ENCODE data around the gene NIM1K. TPM values are rescaled to one million over a fixed set of nuclear protein-coding genes. Genes with fewer than 3 reads are reported as not detected.
"Not testable (repeated sequence)": the region's sequence is repeated elsewhere in the genome, so short reads cannot be mapped to it uniquely, and the experiment has no call there.

Gene NIM1K
- total RNA-seq, 1 experiment from 2014 or later, result 2.0 TPM

DNA sequence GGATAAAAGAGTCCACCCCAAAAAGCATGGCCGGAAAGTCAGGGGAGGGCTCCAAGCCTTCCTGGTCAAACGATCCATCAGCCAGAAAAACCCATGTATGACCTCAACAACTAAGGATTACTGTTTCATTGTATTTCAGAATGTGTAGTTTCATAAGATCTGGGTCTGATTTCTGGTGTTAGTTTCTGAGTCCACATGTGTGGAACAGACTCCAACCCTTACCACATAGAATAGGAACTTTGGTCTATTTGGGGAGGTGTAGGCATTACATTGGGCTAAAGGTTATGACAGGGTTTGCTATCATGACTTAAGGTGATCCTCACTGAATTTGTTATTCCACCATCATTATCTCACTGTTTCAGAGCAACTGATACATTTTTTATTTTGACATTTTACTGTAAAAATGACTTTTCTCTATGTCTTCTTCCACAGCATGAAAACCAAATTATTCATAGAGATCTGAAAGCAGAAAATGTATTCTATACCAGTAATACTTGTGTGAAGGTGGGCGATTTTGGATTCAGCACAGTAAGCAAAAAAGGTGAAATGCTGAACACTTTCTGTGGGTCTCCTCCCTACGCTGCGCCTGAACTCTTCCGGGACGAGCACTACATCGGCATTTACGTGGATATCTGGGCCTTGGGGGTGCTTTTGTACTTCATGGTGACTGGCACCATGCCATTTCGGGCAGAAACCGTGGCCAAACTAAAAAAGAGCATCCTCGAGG is 87.7 kb downstream of the NIM1K start:
- DNase-seq (ENCODE audit: low read depth), result no peak

GRCh38 chr5:43281840-43282658 is 90.0 kb downstream of the NIM1K start:
- peak; percentile 10 for DNase-seq (ENCODE audit: low read depth)

GRCh38 chr5:43286623-43287022 is 94.6 kb downstream of the NIM1K start:
- DNase-seq (ENCODE audit: low read depth), result no peak

DNA sequence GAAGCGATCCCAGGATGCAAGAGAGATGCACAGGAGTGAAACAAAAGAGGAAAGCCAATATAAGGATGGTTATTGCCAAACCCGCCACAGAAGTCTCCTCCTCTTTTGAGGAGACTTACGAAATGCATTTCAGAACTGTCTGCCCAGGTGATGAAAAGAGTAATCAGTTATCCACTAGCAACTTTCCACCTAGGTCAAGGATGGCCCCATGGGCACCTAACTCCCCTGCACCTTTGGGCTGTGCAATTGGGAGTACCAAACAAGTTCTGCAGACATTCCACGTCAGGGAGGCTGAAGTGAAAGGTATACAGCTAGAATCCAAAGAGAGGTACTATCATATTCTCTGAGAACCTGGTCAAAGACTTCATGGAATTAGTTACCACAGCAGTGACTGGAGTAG is 95.5 kb downstream of the NIM1K start:
- DNase-seq (ENCODE audit: low read depth), result no peak

DNA sequence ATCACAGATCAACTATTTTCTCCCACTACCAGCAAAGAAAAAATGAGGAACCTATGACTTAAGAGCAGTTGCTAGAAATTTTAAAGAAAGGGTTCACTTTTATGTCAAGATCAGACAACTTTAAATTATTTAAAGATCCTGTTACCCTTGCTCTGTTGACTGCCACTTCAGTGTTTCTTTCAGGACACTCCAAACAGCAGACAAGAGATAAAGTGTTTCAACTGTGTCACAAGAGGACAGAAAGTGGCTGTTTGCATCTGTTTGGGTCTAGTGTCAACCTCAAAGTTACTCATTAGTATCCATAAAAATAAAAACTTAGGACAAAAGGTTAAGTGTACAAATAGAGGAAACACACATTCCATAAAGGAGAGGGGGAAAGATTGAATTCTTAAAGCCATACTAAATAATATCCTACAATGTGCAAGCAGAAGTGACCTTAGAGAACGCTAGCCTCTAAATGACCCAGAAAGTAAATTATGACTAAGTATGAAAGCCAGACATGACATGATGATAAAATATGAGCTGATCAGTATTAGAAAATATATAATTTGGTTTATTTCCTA is 96.3 kb downstream of the NIM1K start:
- no peak for DNase-seq (ENCODE audit: low read depth)

DNA sequence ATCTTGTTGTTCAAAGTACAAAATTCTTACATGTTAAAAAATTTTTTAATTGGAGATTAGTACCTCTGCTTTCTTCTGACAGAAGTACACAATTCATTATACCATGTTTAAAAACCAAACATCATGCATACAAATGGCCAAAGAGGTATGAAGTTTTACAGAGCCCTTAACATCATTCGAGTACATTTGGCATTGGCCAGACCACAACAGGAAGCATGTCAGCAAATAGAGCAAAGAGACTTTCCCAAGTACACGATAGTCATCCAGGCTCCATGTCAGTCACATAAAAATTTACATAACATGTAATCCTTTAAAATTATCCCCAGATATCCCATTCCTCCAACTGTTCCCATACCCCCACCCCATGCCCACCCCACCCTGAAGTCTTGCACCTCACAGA is 98.7 kb downstream of the NIM1K start:
- no peak for DNase-seq (ENCODE audit: low read depth)

DNA sequence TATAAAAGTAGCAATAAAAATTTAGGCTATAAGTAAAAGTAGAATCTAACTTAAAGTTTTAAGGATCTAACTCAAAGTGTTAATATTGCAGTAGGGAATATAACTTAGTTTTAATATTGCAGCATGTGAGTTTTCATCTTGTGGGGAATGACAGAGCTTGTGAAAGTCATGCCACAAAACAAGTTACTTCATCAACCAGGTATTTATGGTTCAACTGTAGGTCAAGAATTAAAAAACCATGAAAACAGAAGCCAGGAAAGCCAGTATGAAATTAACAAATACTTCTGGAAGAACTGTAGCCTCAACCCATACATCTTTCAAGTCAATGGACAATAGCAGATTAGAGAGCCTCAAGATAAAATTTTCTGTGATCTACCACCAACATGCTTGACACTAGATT is 102.2 kb downstream of the NIM1K start:
- peak; percentile 34 for DNase-seq (ENCODE audit: low read depth)

DNA sequence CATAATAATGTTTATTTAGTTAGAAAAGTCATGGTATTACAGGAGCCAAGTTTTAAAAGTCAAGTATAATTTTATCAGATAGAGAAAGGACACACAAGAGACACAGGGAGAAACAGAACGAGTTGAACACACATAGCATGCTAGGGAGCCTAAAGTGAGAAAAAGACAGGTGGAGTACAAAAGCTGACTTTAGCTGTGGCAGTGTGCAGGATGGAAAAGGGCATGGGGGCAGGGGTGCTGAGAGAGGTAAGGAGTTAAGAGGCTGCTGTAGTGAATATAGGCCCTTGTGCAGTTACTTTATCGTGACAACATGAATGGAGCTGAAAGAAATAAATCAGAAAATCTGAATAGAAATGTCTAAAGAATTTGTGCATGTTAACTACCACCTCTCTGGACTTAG is 103.2 kb downstream of the NIM1K start:
- no peak for DNase-seq (ENCODE audit: low read depth)

DNA sequence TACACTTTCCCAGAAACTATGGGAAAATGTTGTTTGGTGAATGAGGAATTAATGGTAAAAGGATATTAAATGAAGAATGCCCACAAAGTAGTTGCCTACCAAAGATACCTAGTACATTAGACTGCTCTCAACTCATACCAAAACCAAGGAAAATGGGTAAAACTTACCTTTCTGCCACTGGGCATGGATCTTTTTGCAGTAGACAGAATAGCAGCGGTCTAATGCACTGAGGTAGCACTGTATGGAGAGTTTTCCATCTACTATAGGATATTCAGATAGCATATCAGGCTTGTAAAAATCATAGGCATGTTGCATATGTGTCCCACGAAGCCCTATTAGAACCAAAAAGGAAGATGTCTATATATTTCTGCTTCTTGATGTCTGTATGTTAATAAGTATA is 104.8 kb downstream of the NIM1K start:
- no peak for DNase-seq (ENCODE audit: low read depth)

DNA sequence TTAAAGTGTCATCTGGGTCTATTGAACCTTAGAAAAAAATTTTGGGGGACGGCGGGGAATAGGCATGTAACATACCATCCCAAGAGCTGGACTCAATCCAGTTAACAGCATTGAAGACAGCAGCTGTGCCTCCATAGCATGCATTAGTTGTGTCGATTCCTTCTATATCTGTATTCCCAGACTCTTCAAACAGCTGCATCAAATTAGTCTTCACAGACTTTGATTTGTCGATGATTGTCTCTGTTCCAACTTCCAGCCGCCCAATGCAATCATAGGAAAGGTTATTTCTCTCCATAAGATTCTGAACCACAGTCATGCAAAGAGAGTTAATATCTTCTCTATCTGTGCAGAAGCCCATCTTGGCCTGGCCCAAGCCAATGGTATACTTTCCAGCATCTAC is 106.4 kb downstream of the NIM1K start:
- no peak for DNase-seq (ENCODE audit: low read depth)

- no peak for DNase-seq (ENCODE audit: low read depth)
Measured at GRCh38 chr5:43300112-43300511, 108.1 kb downstream of the NIM1K start.

- DNase-seq (ENCODE audit: low read depth), result no peak
Measured at GRCh38 chr5:43301653-43302091, 109.6 kb downstream of the NIM1K start.

GRCh38 chr5:43302481-43302880 is 110.5 kb downstream of the NIM1K start:
- no peak for DNase-seq (ENCODE audit: low read depth)

DNA sequence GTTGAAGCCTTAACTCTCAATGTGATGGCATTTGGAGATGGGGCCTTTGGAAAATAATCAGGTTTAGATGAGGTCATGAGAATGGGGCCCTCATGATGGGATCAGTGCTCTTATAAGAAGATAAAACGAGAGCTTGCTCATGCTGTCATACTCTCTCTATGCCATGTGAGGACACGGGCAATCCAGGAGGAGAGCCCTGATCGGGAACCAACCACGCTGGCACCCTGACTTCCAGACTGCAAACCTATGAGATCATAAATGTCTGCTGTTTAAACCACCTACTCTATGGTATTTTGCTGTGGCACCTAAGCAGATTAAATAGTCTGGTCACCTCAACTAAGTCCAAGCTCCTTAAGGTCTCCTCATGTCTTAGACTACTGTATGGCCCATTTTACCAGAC is 111.2 kb downstream of the NIM1K start:
- DNase-seq (ENCODE audit: low read depth), result no peak

DNA sequence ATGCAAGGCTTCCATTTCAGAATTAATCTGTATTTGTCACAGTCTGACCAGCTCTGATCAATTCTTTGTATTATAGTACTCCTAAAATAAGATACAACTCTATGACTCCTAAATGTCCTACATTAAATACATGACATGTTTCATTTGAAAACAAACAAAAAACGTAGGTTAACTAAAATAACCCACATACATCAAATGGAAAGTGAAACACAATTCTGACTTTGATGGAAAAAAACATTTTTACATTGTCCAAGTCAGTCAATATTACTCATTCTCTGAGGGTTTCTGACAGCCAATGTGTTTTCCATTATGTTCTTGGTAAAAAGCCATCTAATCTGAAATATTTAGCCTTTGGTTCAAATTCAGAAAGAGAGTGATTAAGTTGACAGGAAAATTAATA is 112.5 kb downstream of the NIM1K start:
- DNase-seq (ENCODE audit: low read depth), result no peak

DNA sequence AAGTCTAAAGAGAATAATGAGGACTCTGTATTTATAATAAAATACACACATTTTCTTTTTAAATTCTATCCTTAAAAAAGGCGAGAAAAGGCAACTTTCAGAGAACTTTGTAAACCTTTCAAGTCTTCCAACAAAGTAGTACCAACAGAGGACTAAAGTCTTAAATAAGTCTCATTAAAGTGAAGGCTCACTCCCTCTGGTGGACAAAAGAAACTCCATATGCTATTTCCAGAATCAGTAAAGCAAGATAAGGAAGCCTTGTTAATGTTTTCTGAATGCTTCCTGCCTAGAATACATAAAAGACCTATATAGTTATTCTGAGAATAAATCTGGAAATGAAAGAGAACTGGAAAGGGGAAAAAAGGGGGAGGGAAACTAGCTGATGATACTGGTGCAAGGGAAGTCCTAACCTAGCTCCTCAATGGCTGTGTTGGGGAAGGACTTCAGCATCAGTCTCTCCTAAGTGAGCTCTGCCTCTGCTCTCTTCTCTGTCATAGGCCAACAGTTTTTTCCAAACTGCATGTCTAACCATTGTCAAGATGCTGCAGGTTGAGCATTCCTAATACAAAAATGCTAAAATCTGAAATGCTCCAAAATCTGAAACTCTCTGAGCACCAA is 114.0 kb downstream of the NIM1K start:
- peak; percentile 64 for DNase-seq (ENCODE audit: low read depth)

DNA sequence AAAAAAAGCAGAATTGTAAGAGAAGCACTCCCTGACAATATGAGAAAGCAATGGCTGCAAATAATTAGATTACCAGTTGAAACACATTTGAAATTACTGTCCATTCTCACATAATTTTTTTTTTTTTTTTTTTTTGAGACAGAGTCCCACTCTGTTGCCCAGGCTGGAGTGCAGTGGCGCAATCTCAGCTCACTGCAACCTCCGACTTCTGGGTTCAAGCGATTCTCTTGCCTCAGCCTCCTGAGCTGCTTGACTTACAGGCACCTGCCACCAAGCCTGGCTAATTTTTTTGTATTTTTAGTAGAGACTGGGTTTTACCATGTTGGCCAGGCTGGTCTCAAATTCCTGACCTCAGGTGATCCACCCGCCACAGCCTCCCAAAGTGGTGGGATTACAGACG is 114.9 kb downstream of the NIM1K start:
- DNase-seq (ENCODE audit: low read depth), result not testable (repeated sequence)

GRCh38 chr5:43309122-43309521 is 117.1 kb downstream of the NIM1K start:
- no peak for DNase-seq (ENCODE audit: low read depth)

DNA sequence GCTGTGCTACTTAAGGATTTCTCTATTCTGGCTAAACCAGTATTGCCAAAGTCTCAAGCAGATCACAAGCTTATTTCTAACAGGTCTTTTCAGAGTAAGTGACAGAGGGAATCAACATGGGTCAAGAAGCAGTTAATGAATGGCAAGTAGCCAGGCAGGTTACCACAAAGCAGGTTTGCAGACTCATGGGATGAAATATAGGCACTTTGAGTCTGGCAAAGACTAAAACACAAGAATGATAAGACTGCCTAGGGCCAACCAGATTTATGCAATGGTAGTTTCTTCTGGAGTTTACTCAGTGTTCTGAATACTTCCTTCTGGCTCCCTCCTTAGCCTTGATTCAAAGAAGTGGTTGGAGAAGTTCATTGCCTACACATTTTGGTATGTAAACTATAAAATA is 117.6 kb downstream of the NIM1K start:
- no peak for DNase-seq (ENCODE audit: low read depth)

DNA sequence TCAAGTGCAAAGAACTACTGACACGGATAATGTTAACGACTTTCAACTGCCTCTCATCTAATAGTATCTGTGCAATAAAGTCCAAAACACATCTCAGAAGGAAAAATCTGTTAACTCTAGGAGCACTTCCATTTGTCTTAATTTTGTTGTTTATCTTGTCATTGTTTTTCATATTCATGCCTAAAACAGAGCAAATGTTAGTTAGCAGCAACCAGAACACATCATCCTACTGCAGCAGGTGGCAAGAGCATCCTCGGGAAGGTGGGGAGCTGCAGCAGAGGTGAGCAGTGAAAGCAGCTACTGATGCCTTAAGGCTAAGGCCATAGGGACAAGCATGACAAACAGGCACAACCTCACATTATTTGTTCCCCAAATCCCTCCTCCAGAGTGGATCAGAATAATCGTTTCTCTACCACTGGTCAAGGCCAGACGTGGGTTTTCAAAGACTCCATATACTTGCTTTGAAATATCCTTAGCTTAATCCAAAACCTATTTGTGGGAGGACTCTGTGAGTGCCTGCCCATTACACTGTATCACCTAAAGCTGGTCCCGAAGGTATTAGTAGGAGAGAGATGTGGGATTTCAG is 120.1 kb downstream of the NIM1K start:
- no peak for DNase-seq (ENCODE audit: low read depth)

- no peak for DNase-seq (ENCODE audit: low read depth)
Measured at GRCh38 chr5:43312699-43313034, 120.6 kb downstream of the NIM1K start.

Data from LHCN-M2 (cell line).